ENCODE data around the gene DHX32. TPM values are rescaled to one million over a fixed set of nuclear protein-coding genes. Genes with fewer than 3 reads are reported as not detected.

DHX32 gene
- total RNA-seq, 2 experiments from 2014 or later, result 0.22 to 0.27 TPM

- CTCF ChIA-PET (ENCODE audit: unreplicated experiment), result no interaction called here
- no peak for TF ChIP-seq EZH2phosphoT487 (IDR thresholded peaks at IDR 0.05; ENCODE audit: borderline replicate concordance, low read depth, low read length)
- TF ChIP-seq, protein P1, sequence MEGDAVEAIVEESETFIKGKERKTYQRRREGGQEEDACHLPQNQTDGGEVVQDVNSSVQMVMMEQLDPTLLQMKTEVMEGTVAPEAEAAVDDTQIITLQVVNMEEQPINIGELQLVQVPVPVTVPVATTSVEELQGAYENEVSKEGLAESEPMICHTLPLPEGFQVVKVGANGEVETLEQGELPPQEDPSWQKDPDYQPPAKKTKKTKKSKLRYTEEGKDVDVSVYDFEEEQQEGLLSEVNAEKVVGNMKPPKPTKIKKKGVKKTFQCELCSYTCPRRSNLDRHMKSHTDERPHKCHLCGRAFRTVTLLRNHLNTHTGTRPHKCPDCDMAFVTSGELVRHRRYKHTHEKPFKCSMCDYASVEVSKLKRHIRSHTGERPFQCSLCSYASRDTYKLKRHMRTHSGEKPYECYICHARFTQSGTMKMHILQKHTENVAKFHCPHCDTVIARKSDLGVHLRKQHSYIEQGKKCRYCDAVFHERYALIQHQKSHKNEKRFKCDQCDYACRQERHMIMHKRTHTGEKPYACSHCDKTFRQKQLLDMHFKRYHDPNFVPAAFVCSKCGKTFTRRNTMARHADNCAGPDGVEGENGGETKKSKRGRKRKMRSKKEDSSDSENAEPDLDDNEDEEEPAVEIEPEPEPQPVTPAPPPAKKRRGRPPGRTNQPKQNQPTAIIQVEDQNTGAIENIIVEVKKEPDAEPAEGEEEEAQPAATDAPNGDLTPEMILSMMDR (conservative IDR thresholded peaks at IDR 0.05; ENCODE audit: low read length), result no peak
- H3K9me3 ChIP-seq (ENCODE audit: low read length), result no peaks in the 10 kb centered on the region
- POLR2A ChIA-PET, result no interaction called here
- no peaks in the 10 kb centered on the region for H4K20me1 ChIP-seq (ENCODE audit: insufficient read depth, low read length)
- intact Hi-C loops (cut with micrococcal nuclease; ENCODE audit: unreplicated experiment), result no loop called here
- no peaks in the 10 kb centered on the region for H3K4me1 ChIP-seq (ENCODE audit: insufficient read depth, low read length, poor library complexity, severe bottlenecking)
- H3K79me2 ChIP-seq (ENCODE audit: insufficient read depth, low read depth, low read length), result no peaks in the 10 kb centered on the region
- peaks cover 67% of the 10 kb centered on the region for H3K36me3 ChIP-seq (ENCODE audit: insufficient read depth, low read length)
- H2AFZ ChIP-seq (ENCODE audit: low read length), result no peak overlapping the region
- H3K4me2 ChIP-seq (ENCODE audit: low read length), result no peak overlapping the region
- no TSS peak for BruUV-seq (replicated peaks)
- H3K9me2 ChIP-seq (ENCODE audit: insufficient read depth, low read length), result no peaks in the 10 kb centered on the region
- H3K27ac ChIP-seq (ENCODE audit: low read depth, low read length, poor library complexity, severe bottlenecking), result no peak overlapping the region
- DNase-seq (ENCODE audit: low spot score), result no peak
- no peak overlapping the region for H3K4me3 ChIP-seq (ENCODE audit: low read depth, low read length, poor library complexity, severe bottlenecking)
These were observed 40.1 kb downstream of the DHX32 start for GRCh38 chr10:125840955-125841354.

DNA sequence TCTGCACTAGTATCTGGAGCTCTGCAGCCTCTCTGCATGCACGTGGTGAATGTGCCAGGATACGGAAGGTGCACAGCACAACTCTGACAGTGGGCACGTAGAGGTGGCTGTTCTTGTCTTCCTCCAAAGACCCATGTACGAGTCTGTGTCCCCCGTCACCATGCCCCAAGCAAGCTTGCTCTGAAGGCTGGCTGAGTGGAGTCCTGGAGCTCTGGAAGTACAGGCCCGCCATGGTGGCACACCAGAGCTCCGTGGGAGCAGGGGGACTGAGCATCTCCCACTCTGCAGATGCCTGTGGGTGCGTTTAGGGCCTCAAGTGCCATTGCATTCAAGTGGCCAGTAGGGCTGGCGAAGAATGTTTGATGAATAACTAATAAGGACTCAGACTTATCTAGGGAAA is 40.7 kb downstream of the DHX32 start:
- POLR2A ChIA-PET, result no interaction called here
- no peak for DNase-seq (ENCODE audit: low spot score)
- intact Hi-C loops (cut with micrococcal nuclease; ENCODE audit: unreplicated experiment), result no loop called here
- no peaks in the 10 kb centered on the region for H3K9me3 ChIP-seq (ENCODE audit: low read length)
- no peak overlapping the region for H3K27ac ChIP-seq (ENCODE audit: low read depth, low read length, poor library complexity, severe bottlenecking)
- H3K9me2 ChIP-seq (ENCODE audit: insufficient read depth, low read length), result no peaks in the 10 kb centered on the region
- H2AFZ ChIP-seq (ENCODE audit: low read length), result no peak overlapping the region
- H3K4me2 ChIP-seq (ENCODE audit: low read length), result no peak overlapping the region
- H3K79me2 ChIP-seq (ENCODE audit: insufficient read depth, low read depth, low read length), result no peaks in the 10 kb centered on the region
- CTCF ChIA-PET (ENCODE audit: unreplicated experiment), result interaction anchor here (0.6 kb wide), 1 partner anchor 374 kb away, joined by 3 read pairs; no protein-coding TSS in a partner anchor
- H3K4me1 ChIP-seq (ENCODE audit: insufficient read depth, low read length, poor library complexity, severe bottlenecking), result no peaks in the 10 kb centered on the region
- H3K4me3 ChIP-seq (ENCODE audit: low read depth, low read length, poor library complexity, severe bottlenecking), result no peak overlapping the region
- no peaks in the 10 kb centered on the region for H4K20me1 ChIP-seq (ENCODE audit: insufficient read depth, low read length)
- TF ChIP-seq EZH2phosphoT487 (IDR thresholded peaks at IDR 0.05; ENCODE audit: borderline replicate concordance, low read depth, low read length), result no peak
- TF ChIP-seq, protein P1 (conservative IDR thresholded peaks at IDR 0.05; ENCODE audit: low read length), result no peak
- no TSS peak for BruUV-seq (replicated peaks)
- H3K36me3 ChIP-seq (ENCODE audit: insufficient read depth, low read length), result peaks cover 73% of the 10 kb centered on the region

DNA sequence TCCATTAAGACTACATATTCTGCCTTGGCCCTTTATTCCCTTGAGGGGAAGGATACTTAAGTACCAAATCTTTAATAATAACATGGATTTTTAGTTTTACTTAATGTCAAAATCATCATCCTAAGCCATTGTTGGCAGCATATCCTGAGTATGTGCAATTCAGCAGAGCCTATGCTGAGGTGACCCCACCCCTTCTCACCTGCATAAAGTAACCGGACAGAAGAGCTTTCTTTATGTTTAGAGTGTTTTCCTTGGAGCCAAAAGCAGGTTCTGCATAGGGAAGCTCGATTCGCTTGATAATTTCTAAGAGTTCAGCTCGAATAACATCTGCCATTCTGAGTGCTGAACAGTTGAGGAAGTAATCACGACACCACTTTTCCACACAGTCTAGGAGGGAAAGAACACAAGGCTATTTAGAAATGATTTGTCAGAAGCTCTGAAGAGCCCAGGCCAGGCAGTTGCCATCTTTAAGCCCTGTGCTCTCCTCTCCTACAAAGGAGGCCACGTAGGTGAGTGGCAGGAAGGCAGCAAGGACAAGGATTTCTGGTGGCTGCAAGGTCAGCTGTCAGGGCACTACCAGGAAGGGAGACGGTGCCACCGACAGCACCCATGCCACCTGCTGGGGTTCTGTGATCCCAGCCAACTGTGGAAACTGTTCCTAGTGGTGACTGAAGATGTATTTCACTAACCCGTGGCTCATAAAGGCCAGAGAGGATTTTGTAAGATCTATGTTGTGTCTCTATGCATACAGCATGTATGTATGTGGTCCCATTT is 42.1 kb downstream of the DHX32 start:
- H3K4me3 ChIP-seq (ENCODE audit: low read depth, low read length, poor library complexity, severe bottlenecking), result no peak overlapping the region
- no peaks in the 10 kb centered on the region for H3K9me3 ChIP-seq (ENCODE audit: low read length)
- POLR2A ChIA-PET, result no interaction called here
- no peaks in the 10 kb centered on the region for H3K79me2 ChIP-seq (ENCODE audit: insufficient read depth, low read depth, low read length)
- peaks cover 85% of the 10 kb centered on the region for H3K36me3 ChIP-seq (ENCODE audit: insufficient read depth, low read length)
- no peak for DNase-seq (ENCODE audit: low spot score)
- no peaks in the 10 kb centered on the region for H4K20me1 ChIP-seq (ENCODE audit: insufficient read depth, low read length)
- H3K9me2 ChIP-seq (ENCODE audit: insufficient read depth, low read length), result no peaks in the 10 kb centered on the region
- no peak overlapping the region for H3K4me2 ChIP-seq (ENCODE audit: low read length)
- CTCF ChIA-PET (ENCODE audit: unreplicated experiment), result no interaction called here
- no TSS peak for BruUV-seq (replicated peaks)
- TF ChIP-seq EZH2phosphoT487 (IDR thresholded peaks at IDR 0.05; ENCODE audit: borderline replicate concordance, low read depth, low read length), result no peak
- TF ChIP-seq, protein P1 (conservative IDR thresholded peaks at IDR 0.05; ENCODE audit: low read length), result no peak
- no peak overlapping the region for H3K27ac ChIP-seq (ENCODE audit: low read depth, low read length, poor library complexity, severe bottlenecking)
- H2AFZ ChIP-seq (ENCODE audit: low read length), result no peak overlapping the region
- no peaks in the 10 kb centered on the region for H3K4me1 ChIP-seq (ENCODE audit: insufficient read depth, low read length, poor library complexity, severe bottlenecking)
- intact Hi-C loops (cut with micrococcal nuclease; ENCODE audit: unreplicated experiment), result no loop called here

Measured in OCI-LY7 (cell line).